ENCODE results near the gene TBC1D5.

The TBC1D5 gene

GRCh38 chr3:17310983-17311382 lies 431.4 kb downstream of the TBC1D5 start:
- DNase-seq (ENCODE audit: low read depth): no peak
- no peak overlapping the region for H3K4me3 ChIP-seq (ENCODE audit: control insufficient read depth, low read depth, low read length)
- no peak for TF ChIP-seq CTCF (IDR thresholded peaks at IDR 0.05; ENCODE audit: control insufficient read depth, insufficient read depth, low read depth, low read length, missing control alignments)

- TF ChIP-seq CTCF (IDR thresholded peaks at IDR 0.05; ENCODE audit: control insufficient read depth, insufficient read depth, low read depth, low read length, missing control alignments): no peak
- DNase-seq (ENCODE audit: low read depth): no peak
- H3K4me3 ChIP-seq (ENCODE audit: control insufficient read depth, low read depth, low read length): no peak overlapping the region
These were observed 434.5 kb downstream of the TBC1D5 start for GRCh38 chr3:17307887-17308286.

GRCh38 chr3:17307482-17307881 lies 434.9 kb downstream of the TBC1D5 start:
- no peak for DNase-seq (ENCODE audit: low read depth)
- no peak overlapping the region for H3K4me3 ChIP-seq (ENCODE audit: control insufficient read depth, low read depth, low read length)
- TF ChIP-seq CTCF (IDR thresholded peaks at IDR 0.05; ENCODE audit: control insufficient read depth, insufficient read depth, low read depth, low read length, missing control alignments): no peak

- no peak overlapping the region for H3K4me3 ChIP-seq (ENCODE audit: control insufficient read depth, low read depth, low read length)
- no peak for DNase-seq (ENCODE audit: low read depth)
- no peak for TF ChIP-seq CTCF (IDR thresholded peaks at IDR 0.05; ENCODE audit: control insufficient read depth, insufficient read depth, low read depth, low read length, missing control alignments)
These were observed 437.5 kb downstream of the TBC1D5 start for GRCh38 chr3:17304969-17305368.

GRCh38 chr3:17302774-17303173 lies 439.7 kb downstream of the TBC1D5 start:
- TF ChIP-seq CTCF (IDR thresholded peaks at IDR 0.05; ENCODE audit: control insufficient read depth, insufficient read depth, low read depth, low read length, missing control alignments): no peak
- no peak for DNase-seq (ENCODE audit: low read depth)
- no peak overlapping the region for H3K4me3 ChIP-seq (ENCODE audit: control insufficient read depth, low read depth, low read length)

- no peak for TF ChIP-seq CTCF (IDR thresholded peaks at IDR 0.05; ENCODE audit: control insufficient read depth, insufficient read depth, low read depth, low read length, missing control alignments)
- H3K4me3 ChIP-seq (ENCODE audit: control insufficient read depth, low read depth, low read length): no peak overlapping the region
- no peak for DNase-seq (ENCODE audit: low read depth)
These were observed 440.3 kb downstream of the TBC1D5 start for GRCh38 chr3:17302170-17302569.

- no peak overlapping the region for H3K4me3 ChIP-seq (ENCODE audit: control insufficient read depth, low read depth, low read length)
- TF ChIP-seq CTCF (IDR thresholded peaks at IDR 0.05; ENCODE audit: control insufficient read depth, insufficient read depth, low read depth, low read length, missing control alignments): no peak
- DNase-seq (ENCODE audit: low read depth): no peak
These were observed 441.2 kb downstream of the TBC1D5 start for GRCh38 chr3:17301271-17301670.

All from AG09309 (cell line).